ENCODE measurements around the gene C16orf95.

Gene C16orf95

GRCh38 chr16:87295661-87296531, 21.3 kb downstream of the C16orf95 start:
- H3K4me3 ChIP-seq (ENCODE audit: low read depth, low read length), result no peak overlapping the region

DNA sequence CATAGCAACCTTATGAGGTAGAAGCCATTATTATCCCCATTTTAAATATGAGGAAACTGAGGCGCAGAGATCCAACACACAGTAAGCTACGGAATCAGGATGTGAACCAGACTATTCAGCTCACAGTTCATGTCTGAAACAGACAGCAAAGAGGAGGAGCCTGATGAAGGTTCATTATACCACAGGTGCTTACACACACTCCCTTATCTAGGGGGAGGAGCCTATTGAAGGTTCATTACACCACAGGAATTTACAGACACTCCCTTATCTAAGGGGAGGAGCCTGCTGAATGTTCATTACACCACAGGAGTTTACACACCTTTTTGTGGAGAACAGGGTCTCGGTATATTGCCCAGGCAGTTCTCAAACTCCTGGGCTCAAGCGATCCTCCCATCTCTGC, 21.9 kb downstream of the C16orf95 start:
- no peak overlapping the region for H3K4me3 ChIP-seq (ENCODE audit: low read depth, low read length)

DNA sequence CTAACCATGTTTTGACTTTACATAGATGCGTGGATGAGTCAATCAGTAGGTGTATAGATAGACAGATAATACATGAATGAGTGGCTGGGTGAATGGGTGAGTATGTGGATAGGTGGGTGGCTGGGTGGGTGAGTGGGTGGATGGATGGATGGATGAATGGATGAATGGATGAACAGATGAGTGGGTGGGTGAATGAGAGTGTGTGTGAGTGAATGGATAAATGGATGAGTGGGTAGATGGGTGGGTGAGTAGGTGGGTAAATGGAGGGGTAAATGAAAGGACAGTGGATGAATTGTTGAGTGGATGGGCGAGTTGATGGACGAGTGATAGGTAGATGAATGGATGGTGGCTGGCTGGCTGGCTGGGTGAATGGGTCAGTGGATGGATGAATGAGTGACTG, 23.2 kb downstream of the C16orf95 start:
- H3K4me3 ChIP-seq (ENCODE audit: low read depth, low read length), result no peak overlapping the region

GRCh38 chr16:87291944-87292343, 25.2 kb downstream of the C16orf95 start:
- H3K4me3 ChIP-seq (ENCODE audit: low read depth, low read length), result no peak overlapping the region

- H3K4me3 ChIP-seq (ENCODE audit: low read depth, low read length), result no peak overlapping the region
Observed at GRCh38 chr16:87288753-87289362, 28.3 kb downstream of the C16orf95 start.

DNA sequence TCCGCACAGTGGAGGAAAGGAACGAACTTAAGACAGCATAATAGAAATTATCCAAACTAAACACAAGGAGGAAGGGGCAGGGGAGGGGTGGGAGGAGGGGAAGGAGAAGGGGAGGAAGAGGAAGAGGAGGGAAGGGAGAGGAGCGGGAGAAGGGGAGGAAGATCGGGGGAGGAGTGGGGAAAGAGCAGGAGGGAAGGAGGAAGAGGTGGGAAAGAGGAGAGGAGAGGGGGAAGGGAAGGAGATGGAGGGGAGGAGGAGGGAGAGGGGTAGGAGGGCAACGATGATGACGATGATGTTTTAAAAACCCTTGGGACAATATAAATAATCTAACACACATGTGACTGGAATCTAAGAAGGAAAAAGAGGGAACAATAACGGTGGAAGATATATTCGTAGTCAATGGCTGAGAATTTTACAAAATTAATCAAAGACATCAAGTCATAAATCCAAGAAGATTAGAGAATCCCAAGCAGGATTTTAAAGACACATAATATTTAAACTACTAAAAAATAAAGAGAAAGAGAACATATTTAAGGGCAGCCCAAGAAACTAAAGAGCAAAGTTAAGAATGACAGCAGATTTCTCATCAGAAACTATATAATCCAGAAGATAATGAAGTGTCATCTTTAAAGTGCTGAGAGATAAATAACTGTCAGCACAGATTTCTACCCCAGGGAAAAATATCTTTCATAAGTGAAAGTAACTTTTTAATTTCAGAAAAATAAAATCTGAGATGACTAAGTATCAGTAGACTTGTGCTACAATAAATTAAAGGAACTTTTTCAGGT, 30.2 kb downstream of the C16orf95 start:
- no peak overlapping the region for H3K4me3 ChIP-seq (ENCODE audit: low read depth, low read length)

DNA sequence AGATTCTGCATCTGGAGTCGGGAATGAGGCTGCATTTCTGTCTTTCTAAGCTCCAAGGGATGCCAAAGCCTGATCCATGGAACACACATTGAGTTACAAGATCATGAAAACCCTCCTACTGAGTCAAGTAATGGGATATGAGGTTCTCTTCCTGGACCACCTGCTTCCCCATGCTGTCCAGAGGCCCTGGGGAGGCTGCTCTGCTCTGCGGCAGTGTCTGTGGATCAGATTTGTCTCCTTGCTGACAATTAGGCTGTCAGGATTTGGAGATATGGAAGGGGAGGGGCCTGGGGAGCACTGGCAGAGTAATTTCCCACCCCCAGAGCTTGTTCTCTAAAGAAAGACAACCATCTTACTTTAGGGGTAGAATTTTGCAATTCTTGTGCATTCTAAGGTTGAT, 33.0 kb downstream of the C16orf95 start:
- no peak overlapping the region for H3K4me3 ChIP-seq (ENCODE audit: low read depth, low read length)

DNA sequence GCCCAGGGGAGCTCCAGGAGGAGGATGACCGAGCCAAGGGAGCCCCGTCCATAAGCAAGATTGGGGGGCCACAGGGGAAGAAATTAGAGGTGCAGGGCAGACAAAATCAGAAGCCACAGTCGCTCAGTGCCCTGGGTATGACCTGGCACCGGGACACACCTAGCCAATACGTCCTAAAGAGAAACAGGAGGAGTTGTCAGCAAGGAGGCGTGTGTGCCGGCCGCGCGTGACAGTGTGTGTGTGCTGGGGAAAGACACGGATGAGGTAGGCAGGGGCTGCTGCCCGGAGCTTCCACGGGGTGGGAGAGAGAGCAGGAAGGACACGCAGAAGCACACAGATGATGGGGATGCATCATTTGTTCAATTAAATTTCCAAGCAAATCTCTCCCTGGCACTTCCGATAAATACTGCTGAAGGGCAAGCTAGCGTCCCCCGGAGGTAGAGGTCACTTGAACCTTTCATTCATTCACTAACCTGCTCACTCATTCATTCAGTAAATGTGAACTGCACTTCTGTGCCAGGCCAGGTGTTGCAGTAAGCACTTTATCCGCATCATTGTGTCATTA, 38.0 kb downstream of the C16orf95 start:
- H3K4me3 ChIP-seq (ENCODE audit: low read depth, low read length), result no peak overlapping the region

DNA sequence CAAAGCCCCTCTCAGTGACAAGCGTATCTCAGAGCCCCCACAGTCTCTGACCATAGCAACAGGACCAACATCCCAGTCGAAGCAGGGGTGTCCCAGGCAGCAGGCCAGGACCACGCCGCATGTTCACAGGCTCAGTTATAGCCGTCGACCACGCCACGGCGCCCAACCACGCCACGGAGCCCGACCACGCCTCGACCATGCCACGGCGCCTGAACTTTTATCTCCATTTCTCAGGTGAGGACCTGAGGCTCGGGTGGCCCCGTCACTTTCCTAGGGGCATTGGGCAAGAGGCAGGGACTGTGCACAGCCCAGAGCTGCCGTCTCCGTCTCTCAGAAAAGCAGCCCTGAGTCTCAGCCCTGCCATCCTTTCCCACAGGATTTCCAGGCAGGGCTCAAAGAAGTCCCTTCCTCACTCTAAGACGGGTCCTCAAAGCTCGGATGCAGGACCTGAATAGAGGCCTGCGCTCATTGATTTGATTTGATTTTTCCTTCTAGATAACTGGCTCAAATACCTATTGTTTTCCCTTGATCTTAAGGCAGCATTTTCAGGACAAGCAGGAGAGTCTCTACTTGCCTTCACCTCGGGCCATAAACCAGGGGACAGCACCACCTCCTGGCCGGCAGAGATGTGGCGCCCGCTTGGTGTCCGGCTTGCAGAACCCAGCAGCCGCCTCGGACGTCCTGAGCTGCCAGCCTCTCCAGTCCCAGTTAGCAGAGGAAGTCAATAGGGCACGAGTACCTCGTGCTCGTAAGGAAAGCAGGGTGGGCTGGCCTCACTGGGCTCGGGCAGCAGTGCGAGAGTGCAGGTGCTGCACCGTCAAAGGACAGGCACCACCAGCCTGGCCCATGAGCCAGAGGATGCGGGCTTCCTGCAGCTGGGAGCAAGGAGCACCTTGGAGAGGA, 38.8 kb downstream of the C16orf95 start:
- no peak overlapping the region for H3K4me3 ChIP-seq (ENCODE audit: low read depth, low read length)

DNA sequence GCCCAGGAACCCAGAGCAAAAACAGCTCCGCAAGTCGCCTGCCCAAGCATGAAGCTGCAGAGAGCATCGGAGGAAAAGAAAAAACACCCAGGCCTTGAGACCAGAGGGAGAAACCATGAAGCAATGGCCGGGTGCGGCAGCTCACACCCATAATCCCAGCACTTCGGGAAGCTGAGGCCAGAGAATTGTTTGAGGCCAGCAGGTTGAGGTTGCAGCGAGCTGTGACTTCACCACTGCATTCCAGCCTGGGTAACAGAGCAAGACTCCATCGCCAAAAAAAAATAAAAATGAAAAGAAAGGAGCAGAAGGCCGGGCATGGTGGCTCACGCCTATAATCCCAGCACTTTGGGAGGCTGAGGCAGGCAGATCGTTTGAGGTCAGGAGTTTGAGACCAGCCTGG, 40.3 kb downstream of the C16orf95 start:
- H3K4me3 ChIP-seq (ENCODE audit: low read depth, low read length), result no peak overlapping the region

- H3K4me3 ChIP-seq (ENCODE audit: low read depth, low read length), result no peak overlapping the region
Observed at GRCh38 chr16:87276091-87276701, 41.0 kb downstream of the C16orf95 start.

DNA sequence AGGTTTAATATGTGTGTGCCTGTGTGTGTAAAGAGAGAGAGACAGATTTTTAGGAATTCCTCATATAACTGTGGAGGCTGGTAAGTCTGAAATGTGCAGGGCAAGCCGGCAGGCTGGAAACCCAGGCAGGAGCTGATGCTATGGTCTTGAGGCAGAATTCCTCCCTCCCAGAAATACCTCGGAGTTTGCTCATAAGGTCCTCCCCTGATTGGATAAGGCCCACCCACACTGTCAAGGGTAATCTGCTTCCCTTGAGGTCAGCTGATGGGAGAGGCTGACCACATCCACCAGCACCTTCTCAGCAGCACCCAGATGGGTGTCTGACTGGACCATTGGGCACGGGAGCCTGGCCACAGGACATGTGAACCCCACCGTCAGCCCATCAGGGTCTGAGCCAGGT, 42.4 kb downstream of the C16orf95 start:
- no peak overlapping the region for H3K4me3 ChIP-seq (ENCODE audit: low read depth, low read length)

DNA sequence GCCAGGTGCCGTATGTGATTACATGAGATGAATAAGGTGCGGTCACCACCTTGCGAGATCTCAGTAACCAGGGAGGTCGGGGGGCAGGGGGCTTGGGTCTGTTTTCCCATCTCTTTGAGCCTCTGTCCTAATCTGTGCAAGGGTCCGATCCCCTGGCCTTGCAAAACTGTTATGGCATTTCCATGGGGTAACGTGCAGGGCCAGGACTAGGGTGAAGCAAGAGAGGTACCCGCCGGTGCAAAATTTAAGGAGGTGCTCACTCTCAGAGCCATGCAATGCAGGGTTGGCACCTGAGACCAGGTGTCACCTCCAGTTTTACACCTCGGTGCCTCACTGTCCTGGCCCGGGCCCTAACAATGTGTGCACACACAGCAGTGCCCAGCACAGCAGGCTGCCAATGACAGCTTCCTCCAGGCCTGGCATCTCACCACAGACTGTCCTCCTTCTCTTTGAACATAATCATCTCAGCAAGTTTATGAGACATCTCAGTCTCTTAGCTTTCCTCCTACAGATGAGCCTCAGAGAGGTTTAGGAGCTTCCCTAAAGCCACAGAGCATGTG, 43.6 kb downstream of the C16orf95 start:
- H3K4me3 ChIP-seq (ENCODE audit: low read depth, low read length), result no peak overlapping the region

GRCh38 chr16:87271256-87271655, 45.9 kb downstream of the C16orf95 start:
- H3K4me3 ChIP-seq (ENCODE audit: low read depth, low read length), result no peak overlapping the region

GRCh38 chr16:87267566-87267965, 49.6 kb downstream of the C16orf95 start:
- H3K4me3 ChIP-seq (ENCODE audit: low read depth, low read length), result no peak overlapping the region

GRCh38 chr16:87266846-87267245, 50.3 kb downstream of the C16orf95 start:
- H3K4me3 ChIP-seq (ENCODE audit: low read depth, low read length), result no peak overlapping the region

DNA sequence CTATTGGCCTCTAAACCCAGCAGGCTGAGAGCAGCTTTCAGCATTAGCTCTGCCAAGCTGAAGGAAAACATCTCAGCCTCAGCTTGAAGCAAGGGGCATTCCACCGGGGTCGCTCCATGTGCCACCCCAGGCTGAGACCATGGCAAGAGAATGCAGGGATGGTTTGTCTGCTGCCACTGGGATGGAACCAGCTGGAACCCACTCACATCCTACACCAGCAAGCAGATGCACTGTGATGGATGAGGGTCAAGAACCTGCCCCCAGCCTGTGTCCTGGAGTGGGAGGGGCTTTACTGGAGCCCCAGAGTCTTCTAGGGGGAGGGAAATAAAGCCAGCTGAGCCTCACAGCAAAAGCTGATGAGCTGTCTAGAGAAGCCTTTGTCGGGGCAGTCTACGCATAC, 51.9 kb downstream of the C16orf95 start:
- H3K4me3 ChIP-seq (ENCODE audit: low read depth, low read length), result no peak overlapping the region

DNA sequence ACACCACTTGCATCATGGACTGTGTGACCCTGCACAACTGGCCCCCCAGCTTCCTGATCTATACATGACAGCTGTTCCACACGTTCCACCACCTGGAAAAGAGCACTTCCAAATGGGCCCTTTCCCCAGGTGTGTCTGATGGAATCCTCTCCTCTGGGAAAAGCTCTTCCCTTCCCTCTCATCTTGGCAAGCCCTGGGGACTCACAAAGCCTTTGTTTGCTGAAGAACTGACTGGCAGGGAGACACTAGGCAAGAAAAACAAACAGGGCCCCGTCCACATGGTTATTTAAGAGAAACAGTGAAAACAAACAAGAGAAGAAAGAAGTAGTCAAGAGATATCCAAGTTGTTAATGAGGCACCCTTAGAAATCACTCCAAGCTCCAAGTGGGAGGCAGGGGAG, 52.6 kb downstream of the C16orf95 start:
- no peak overlapping the region for H3K4me3 ChIP-seq (ENCODE audit: low read depth, low read length)

DNA sequence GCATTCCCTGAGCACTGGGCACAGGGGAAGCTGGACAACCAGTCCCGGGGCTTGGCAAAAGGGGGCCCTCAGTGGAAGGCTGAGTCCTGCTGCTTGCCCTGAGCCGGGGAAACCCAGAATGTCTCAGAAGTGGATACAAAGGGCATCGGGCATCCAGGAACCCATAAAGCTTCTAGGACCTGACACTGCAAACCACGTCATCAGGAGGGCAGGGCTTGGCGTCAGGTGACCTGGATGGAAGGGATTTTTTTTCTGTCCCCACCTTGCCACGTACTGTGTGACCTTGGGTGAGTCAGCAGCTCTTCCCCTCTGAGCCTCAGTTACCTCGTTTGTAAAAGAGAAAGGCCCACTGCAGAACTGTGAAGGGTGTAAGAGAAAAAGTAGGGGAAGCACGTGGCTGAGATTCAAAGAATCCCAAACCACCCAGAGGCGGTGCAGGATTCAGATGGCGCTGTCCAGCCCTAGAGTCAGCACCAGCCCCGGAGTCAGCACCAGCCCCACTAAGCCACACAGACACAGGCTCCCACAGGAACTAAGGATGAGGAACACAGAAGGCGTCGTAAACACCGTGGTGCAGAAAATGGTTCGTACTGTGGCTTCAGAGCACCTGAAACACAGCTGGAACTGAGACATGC, 53.7 kb downstream of the C16orf95 start:
- H3K4me3 ChIP-seq (ENCODE audit: low read depth, low read length), result no peak overlapping the region

All from iPS-11a (cell line).